GM18873 (cell line): ENCODE measurements around the gene CFAP251.
"Not testable (repeated sequence)": the region's sequence is repeated elsewhere in the genome, so short reads cannot be mapped to it uniquely, and the experiment has no call there.

Experiments
- ATAC-seq: cut with Tn5 transposase; IDR thresholded peaks from one replicate; pipeline ENCODE4 v1.9.1; 2021; ENCODE audit warnings: mild to moderate bottlenecking, moderate library complexity, moderate number of reproducible peaks; ENCODE audit not compliant: unreplicated experiment, low FRiP score

Gene CFAP251

DNA sequence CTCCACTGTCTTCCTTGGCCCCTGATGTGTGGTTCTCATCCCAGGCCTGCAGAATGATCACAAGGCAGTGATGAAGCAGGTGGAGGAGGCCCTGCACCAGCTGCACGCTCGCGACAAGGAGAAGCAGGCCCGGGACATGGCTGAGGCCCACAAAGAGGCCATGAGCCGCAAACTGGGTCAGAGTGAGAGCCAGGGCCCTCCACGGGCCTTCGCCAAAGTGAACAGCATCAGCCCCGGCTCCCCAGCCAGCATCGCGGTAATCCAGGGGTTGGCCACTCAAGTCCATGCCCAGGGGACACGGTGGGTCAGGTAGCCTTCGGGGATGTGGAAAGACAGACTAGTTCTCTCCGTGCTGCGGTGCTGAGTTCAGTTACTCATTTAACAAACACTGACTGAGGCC is 18.8 kb upstream of the CFAP251 start:
- ATAC-seq, result no peak

GRCh38 chr12:121903202-121903601 is 15.2 kb upstream of the CFAP251 start:
- ATAC-seq, result no peak

GRCh38 chr12:121905746-121906145 is 12.6 kb upstream of the CFAP251 start:
- ATAC-seq, result no peak

DNA sequence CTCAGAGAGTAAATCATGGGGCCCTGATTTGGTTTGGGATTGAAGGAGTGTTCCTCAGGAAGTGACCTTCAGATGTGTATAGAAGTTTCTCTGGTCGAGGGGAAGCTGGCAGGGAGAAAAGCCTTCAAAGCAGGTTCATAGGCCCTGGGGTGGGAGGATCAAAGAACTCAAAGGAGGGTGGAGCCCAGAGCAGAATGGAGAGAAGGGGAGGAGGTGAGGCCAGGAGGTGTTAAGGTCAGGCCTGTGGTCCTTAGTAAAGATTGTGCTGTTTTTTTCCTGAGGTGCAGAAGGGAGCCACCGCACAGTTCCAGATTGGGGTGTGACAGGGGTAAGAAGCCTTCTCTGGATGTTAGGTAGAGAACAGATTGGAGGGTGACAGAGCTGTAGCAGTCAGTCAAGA is 9.7 kb upstream of the CFAP251 start:
- no peak for ATAC-seq

DNA sequence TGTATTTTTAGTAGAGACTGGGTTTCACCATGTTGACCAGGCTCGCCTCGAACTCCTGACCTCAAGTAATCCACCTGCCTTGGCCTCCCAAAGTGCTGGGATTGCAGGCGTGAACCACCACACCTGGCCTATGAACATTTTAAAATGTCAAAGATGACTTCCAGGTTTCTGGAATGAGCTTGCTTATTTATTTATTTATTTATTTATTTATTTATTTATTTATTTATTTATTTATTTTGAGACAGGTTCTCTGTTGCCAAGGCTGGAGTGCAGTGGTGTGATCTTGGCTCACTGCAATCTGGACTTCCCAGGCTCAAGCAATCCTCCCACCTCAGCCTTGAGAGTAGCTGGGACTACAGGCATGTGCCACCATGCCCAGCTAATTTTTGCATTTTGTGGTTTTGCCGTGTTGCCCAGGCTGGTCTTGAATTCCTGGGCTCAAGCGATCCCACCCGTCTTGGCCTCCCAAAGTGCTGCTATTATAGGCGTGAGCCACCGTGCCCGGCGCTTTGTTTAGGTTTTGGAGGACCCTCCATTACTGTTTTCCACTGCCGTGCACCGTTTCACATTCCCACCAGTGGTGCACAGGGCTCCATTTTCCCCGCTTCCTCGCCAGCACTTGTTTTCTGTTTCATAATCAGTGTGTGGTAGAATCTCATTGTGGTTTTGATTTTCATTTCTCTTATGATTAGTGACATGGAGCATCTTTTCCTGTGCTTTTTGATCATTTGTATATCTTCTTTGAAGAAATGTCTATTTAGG is 6.4 kb upstream of the CFAP251 start:
- no peak for ATAC-seq

- no peak for ATAC-seq
These were observed 2.5 kb upstream of the CFAP251 start for GRCh38 chr12:121915841-121916321.

- no peak for ATAC-seq
These were observed 1.7 kb upstream of the CFAP251 start for GRCh38 chr12:121916719-121917118.

GRCh38 chr12:121918679-121919038 is 267 bp downstream of the CFAP251 start:
- peak; percentile 20 for ATAC-seq

GRCh38 chr12:121921066-121921465 is 2.7 kb downstream of the CFAP251 start:
- no peak for ATAC-seq

- ATAC-seq, result no peak
These were observed 6.9 kb downstream of the CFAP251 start for GRCh38 chr12:121925358-121925695.

GRCh38 chr12:121926874-121927706 is 8.7 kb downstream of the CFAP251 start:
- no peak for ATAC-seq

DNA sequence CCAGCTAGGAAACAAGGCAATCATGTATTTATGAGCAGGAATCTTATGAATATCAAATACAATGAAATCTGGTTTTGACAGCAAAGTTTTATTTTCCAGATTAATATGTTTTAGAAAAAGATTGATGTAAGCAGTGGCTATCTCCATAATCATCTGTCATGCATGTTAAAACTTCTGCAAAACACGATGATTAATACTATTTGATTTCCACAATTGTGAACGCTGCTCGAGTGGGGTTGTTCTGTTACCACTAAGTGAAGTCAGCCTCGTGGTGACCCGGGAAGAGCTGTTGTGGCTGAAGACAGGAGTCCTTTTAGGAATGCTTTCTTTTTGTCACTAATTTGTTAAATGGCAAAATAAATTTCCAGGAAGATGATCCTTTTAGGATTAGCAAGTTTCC is 9.4 kb downstream of the CFAP251 start:
- ATAC-seq, result no peak

- ATAC-seq, result not testable (repeated sequence)
These were observed 11.2 kb downstream of the CFAP251 start for GRCh38 chr12:121929545-121929944.

DNA sequence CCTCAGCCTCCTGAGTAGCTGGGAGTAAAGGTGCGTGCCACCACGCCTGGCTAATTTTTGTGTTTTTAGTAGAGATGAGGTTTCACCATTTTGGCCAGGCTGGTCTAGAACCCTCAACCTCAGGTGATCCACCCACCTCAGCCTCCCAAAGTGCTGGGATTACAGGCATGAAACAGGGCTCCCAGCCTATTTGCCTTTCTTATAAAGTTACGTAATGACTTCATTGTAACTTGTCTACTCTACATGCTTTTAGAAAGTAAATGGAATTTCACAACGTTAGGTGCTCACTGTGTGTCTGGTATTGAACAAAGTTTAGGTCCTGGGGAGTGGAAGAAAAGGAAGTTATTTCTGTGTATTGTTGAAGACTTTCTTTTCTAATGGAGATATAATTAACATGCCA is 12.5 kb downstream of the CFAP251 start:
- ATAC-seq, result no peak

GRCh38 chr12:121932176-121932536 is 13.8 kb downstream of the CFAP251 start:
- no peak for ATAC-seq

DNA sequence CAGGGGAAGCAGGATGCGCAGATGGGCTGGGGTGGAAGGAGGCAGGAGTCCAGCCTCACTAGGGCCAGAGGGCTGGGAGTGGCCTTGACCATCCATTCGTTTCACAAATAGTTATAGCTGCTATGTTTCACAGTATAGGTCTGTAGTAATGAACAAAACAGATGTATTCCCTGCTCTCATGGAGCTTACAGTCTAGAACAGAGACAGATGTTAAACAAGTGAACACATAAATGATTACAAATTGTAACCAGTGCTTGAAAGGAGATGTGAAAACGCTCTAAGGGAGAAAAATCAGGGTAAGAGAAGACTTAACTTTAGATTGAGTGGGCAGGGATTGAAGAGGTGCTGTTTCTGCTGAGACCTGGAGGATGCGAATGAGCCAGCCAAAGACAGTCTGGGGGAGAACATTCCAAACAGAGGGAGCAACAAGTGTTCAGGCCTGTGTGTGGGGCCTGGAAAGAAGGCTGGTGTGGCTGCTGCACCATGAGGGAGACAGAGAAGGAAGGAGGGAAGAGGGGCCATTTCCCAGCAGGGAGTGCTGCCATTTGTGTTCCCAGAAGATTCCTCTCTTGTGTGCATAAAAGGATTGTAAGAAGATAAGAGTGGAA is 14.6 kb downstream of the CFAP251 start:
- ATAC-seq, result no peak

GRCh38 chr12:121933522-121934308 is 15.3 kb downstream of the CFAP251 start:
- ATAC-seq, result no peak

- no peak for ATAC-seq
These were observed 15.9 kb downstream of the CFAP251 start for GRCh38 chr12:121934309-121934664.

- no peak for ATAC-seq
These were observed 19.3 kb downstream of the CFAP251 start for GRCh38 chr12:121937654-121938053.

- no peak for ATAC-seq
These were observed 20.8 kb downstream of the CFAP251 start for GRCh38 chr12:121939186-121939585.
